Common myeloid progenitor, CD34-positive (primary cell): ENCODE measurements around the gene CELF5.

Source experiments
- CTCF ChIA-PET: fragments of 350-600 bp; sonication (Branson Sonifier 250); formaldehyde crosslinking; loops from one replicate; lab custom pipeline; 2021; ENCODE audit warnings: antibody characterized with exemption; lab: Charles Lee
- POLR2A ChIA-PET: fragments of 350-600 bp; sonication (Branson Sonifier 250); formaldehyde crosslinking; loops from one replicate; lab custom pipeline; 2021; ENCODE audit warnings: antibody characterized with exemption; lab: Charles Lee
- DNase-seq, 3 donors: peaks; one replicate each; pipeline versions ENCODE4 v3.0.0 to v3.0.0-alpha.2; 2013
- H3K27ac ChIP-seq, 2 experiments: 1 replicate in 1 of 2; 2 replicates in 1 of 2; pipeline ENCODE4 v1.7.0; 2013; ENCODE audit warnings: inconsistent platforms in 2 of 2, low read length in 2 of 2, mild to moderate bottlenecking in 2 of 2, low read depth in 1 of 2, moderate library complexity in 1 of 2; ENCODE audit not compliant: severe bottlenecking in 2 of 2, insufficient read depth in 1 of 2, poor library complexity in 1 of 2
- H3K27me3 ChIP-seq, 5 experiments: replicated peaks in 2 of 5; 1 replicate in 3 of 5; 2 replicates in 2 of 5; pipeline versions ENCODE4 v1.6.1 to v1.7.0; 2013; ENCODE audit warnings: low read length in 4 of 5, mild to moderate bottlenecking in 2 of 5, moderate library complexity in 2 of 5, inconsistent platforms in 1 of 5; ENCODE audit not compliant: insufficient read depth in 5 of 5, control insufficient read depth in 4 of 5
- H3K36me3 ChIP-seq, 4 experiments: 1 replicate in 2 of 4; 2 replicates in 2 of 4; pipeline versions ENCODE4 v1.6.1 to v1.7.0; 2013; ENCODE audit warnings: low read length in 3 of 4, control low read depth in 1 of 4, mild to moderate bottlenecking in 1 of 4; ENCODE audit not compliant: control insufficient read depth in 4 of 4, insufficient read depth in 4 of 4
- H3K4me1 ChIP-seq, 4 experiments: 1 replicate in 3 of 4; 2 replicates in 1 of 4; pipeline versions ENCODE4 v1.6.1 to v1.7.1; 2013; ENCODE audit warnings: low read length in 3 of 4, mild to moderate bottlenecking in 3 of 4, control low read depth in 1 of 4, inconsistent platforms in 1 of 4, moderate library complexity in 1 of 4; ENCODE audit not compliant: control insufficient read depth in 4 of 4, insufficient read depth in 4 of 4; ENCODE audit errors: control extremely low read depth in 1 of 4
- H3K4me3 ChIP-seq, 7 experiments: 1 replicate in 4 of 7; 2 replicates in 3 of 7; pipeline versions ENCODE4 v1.5.1 to v1.7.0; 2013; ENCODE audit warnings: mild to moderate bottlenecking in 7 of 7, low read length in 6 of 7, moderate library complexity in 6 of 7, inconsistent platforms in 2 of 7, low read depth in 2 of 7, control low read depth in 1 of 7; ENCODE audit not compliant: insufficient read depth in 4 of 7, control insufficient read depth in 1 of 7; ENCODE audit errors: extremely low read depth in 1 of 7
- H3K9me3 ChIP-seq, 5 experiments: 1 replicate in 4 of 5; 2 replicates in 1 of 5; pipeline versions ENCODE4 v1.6.1 to v1.7.1; 2013; ENCODE audit warnings: low read length in 4 of 5, mild to moderate bottlenecking in 2 of 5, inconsistent platforms in 1 of 5, low read depth in 1 of 5, moderate library complexity in 1 of 5; ENCODE audit not compliant: control insufficient read depth in 4 of 5, insufficient read depth in 2 of 5; ENCODE audit errors: control extremely low read depth in 1 of 5
- WGBS: methylation state at CpG from one replicate; pipeline ENCODE4 v1.1.5; 2013; ENCODE audit not compliant: insufficient coverage; 5-methylcytosine and 5-hydroxymethylcytosine counted together

The CELF5 gene

DNA sequence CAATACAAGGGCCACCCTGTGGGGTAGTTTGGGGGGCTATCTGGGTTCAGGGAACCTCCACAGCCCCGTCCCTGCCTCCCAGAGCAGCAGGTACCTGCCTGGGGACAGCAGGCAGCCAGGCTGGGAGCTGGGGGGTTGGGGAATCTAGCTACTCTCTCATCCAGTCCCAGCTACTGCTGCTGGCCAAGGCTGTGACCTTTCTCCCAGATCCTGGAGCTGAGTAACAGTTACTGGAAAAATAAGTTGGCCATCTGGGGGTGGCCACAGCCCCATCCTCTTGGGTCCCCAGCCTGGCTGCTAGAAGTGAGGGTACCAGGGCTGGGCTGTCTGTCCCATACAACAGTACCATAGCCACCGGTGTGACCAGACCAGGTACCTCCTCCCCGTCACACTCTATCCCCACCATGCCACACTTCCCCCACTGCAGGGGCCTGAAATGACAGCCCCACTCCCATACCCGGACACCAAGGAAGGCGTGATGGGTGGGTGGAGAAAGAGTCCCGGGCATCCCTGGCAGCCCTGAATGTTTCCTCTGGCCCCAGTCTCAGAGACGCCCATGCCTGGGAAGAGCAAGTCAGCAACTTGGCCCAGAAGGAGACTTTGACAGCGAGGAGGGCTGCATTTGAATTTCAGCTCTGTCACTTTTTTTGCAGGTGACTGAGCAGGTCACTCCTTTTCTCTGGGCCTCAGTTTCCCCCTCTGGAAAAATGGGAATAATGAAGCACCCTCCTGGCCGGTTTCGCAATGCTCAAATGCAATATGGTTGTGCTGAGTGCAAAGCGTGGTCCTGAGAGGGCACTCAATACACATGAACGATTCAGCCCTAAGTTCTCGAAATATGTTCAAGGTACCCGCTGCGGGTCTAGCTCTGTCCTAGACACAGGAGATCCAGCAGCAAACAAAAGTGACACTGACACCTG, 111.2 kb downstream of the CELF5 start:
- CTCF ChIA-PET: interaction anchor here (0.9 to 1.4 kb wide), 4 partner anchors 10 to 137 kb away, joined by 3 to 5 read pairs (median 4); no protein-coding TSS in a partner anchor

DNA sequence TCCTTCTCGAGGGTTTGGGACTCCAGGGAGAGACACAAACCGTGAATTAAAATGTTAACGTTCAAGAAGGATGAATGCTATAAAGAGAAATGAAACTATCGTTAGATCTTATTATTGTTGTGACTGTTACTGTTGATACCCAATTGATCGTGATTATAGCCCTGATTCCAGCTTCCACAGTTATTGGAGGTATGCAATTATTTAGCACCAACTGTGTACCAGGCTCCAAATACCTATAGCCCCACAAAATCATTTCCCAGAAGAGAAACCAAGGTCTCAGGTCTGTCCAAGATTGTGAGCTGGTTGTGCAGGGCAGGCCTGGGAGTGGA, 111.9 kb downstream of the CELF5 start:
- DNase-seq: no peak
- H3K4me3 ChIP-seq: no peak overlapping the region
- ChIA-PET CTCF (interaction anchor here (1.0 to 1.4 kb wide), 3 partner anchors 19 to 136 kb away, joined by 3 to 5 read pairs (median 4); no protein-coding TSS in a partner anchor), POLR2A (no interaction called here)
- H3K9me3 ChIP-seq: peaks cover 0 to 2% (median 0%) of the 10 kb centered on the region in 5 experiments
- H3K27me3 ChIP-seq: no peaks in the 10 kb centered on the region
- H3K27ac ChIP-seq: no peak overlapping the region
- no peaks in the 10 kb centered on the region for H3K36me3 ChIP-seq
- H3K4me1 ChIP-seq: peaks cover 0 to 35% (median 19%) of the 10 kb centered on the region in 4 experiments
- WGBS: 91% methylated on average over 3 of the region's 5 CpGs

More for the DNA sequence above, 111.2 kb downstream of the CELF5 start:
- Histone ChIP-seq H3K27ac (no peak overlapping the region), H3K36me3 (no peaks in the 10 kb centered on the region), H3K27me3 (no peaks in the 10 kb centered on the region), H3K9me3 (peaks cover 0 to 2% (median 0%) of the 10 kb centered on the region in 5 experiments), H3K4me1 (peaks cover 0 to 34% (median 18%) of the 10 kb centered on the region in 4 experiments), H3K4me3 (no peak overlapping the region)
- DNase-seq: no peak
- POLR2A ChIA-PET: no interaction called here
- 96% methylated on average over 11 of the region's 15 CpGs for WGBS

DNA sequence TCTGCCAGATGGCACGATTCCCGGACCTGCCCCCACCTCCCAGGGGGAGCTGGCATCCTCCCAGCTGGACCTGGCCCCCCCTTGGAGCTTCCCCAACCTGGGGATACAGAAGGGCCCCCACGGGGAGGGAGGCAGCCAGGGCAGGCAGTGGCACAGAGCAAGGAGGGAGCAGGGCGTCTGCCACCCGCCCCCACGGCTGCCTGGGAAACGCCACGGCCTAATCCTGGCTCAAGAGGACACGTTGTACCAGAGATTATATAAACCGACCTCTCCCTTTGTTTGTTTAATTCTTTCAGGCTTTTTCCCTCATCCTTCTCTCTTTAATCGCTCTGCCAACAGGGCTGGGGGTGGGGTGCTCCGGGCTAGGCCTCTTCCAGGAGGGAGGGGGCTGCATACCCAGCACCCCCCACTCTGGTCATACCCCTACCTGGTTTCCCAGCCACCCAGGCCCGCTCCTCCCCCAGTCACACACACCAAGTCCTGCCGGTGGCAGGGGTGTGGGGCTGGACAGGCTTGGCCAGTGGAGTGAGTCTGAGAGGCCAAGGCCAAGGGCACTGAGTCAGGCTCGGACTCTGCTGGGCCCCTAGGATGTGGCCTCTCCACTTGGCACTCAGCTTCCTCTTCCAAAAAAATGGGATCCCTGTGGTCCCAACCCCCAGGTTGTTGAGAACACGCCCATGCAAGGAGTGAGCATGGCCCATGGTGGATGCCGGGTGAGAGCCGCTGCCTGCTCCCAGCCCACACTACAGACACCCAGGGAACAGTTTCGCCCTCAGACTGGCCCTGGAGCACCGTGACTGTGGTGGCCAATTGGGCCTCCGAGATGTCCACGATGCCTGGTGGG, 112.4 kb downstream of the CELF5 start:
- Histone ChIP-seq H3K9me3 (peaks cover 0 to 2% (median 0%) of the 10 kb centered on the region in 5 experiments), H3K27me3 (no peaks in the 10 kb centered on the region), H3K27ac (no peak overlapping the region), H3K36me3 (no peaks in the 10 kb centered on the region), H3K4me1 (peaks cover 0 to 40% (median 24%) of the 10 kb centered on the region in 4 experiments), H3K4me3 (no peak overlapping the region)
- DNase-seq: no peak
- POLR2A ChIA-PET: no interaction called here
- CTCF ChIA-PET: interaction anchor here (1.0 to 1.1 kb wide), 2 partner anchors 18 to 93 kb away, joined by 3 to 5 read pairs; no protein-coding TSS in a partner anchor
- 56% methylated on average over 11 of the region's 22 CpGs for WGBS

DNA sequence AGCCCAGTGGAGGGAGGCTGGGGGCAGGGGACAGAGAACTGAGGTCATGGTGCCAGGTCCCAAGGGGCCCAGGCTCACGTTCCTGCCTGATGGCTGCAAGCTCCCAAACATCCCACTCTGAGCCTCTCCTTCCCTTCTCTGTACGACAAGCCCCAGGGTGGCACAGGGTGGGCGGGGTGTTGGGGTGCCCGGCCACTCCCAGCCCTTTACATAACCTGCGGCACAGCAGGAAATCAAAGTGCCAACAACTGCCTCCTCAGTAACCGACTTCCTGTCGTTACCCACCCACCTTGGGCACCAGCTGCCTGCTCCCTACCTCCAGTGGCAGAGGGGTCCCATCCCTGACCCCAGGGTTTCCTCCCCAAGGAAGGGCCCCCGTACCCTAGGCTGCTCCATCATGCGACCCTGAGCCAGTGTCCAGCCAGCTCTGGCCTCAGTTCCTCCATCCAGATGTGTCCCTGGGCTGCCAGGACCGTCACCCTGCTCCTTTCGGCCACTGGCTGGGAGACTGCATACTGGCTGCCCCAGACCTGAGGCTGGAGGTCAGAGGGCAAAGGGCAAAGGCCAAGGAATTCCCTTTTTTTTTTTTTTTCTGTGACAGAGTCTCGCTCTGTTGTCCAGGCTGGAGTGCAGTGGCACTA, 114.2 kb downstream of the CELF5 start:
- Histone ChIP-seq H3K36me3 (no peaks in the 10 kb centered on the region), H3K4me3 (peak overlapping the region in 3 of 7 experiments; percentile 19 to 55 (median 47)), H3K27me3 (no peaks in the 10 kb centered on the region), H3K9me3 (no peaks in the 10 kb centered on the region), H3K27ac (peak overlapping the region in 1 of 2 experiments; percentile 43), H3K4me1 (peaks cover 0 to 53% (median 34%) of the 10 kb centered on the region in 4 experiments)
- POLR2A ChIA-PET: interaction anchor here (0.6 kb wide), 1 partner anchor 141 kb away, joined by 3 read pairs; no protein-coding TSS in a partner anchor
- CTCF ChIA-PET: interaction anchor here (1.3 to 1.8 kb wide), 2 partner anchors 91 to 134 kb away, joined by 3 to 5 read pairs; no protein-coding TSS in a partner anchor
- DNase-seq: peak; percentile 50 to 89 (median 74)
- WGBS: 3% methylated on average over 8 of the region's 12 CpGs

DNA sequence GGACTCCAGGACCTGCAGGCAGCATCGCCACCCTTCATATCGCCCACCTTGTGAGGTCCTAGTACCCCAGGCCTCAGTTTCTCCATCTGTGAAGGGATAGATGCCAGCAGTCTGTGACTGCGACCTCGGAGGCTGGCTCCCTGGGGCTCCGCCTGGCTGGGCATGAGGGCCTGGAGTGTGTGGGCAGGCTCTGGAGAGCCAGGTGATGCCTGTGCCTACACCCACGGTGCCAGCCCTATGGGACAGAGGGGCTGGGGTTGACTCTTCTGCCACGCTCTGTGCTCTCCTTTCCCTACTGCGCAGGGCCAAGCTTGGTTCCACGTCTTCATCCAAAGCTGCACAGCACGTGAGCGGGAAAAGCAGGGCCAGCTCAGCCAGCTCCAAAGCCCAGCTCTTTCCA, 115.9 kb downstream of the CELF5 start:
- POLR2A ChIA-PET: no interaction called here
- Histone ChIP-seq H3K4me1 (peaks cover 0 to 56% (median 36%) of the 10 kb centered on the region in 4 experiments), H3K36me3 (no peaks in the 10 kb centered on the region), H3K27me3 (no peaks in the 10 kb centered on the region), H3K4me3 (no peak overlapping the region), H3K27ac (no peak overlapping the region), H3K9me3 (no peaks in the 10 kb centered on the region)
- WGBS: 94% methylated on average over 11 of the region's 11 CpGs
- no peak for DNase-seq
- CTCF ChIA-PET: interaction anchor here (1.2 kb wide), 1 partner anchor 89 kb away, joined by 5 read pairs; no protein-coding TSS in a partner anchor

DNA sequence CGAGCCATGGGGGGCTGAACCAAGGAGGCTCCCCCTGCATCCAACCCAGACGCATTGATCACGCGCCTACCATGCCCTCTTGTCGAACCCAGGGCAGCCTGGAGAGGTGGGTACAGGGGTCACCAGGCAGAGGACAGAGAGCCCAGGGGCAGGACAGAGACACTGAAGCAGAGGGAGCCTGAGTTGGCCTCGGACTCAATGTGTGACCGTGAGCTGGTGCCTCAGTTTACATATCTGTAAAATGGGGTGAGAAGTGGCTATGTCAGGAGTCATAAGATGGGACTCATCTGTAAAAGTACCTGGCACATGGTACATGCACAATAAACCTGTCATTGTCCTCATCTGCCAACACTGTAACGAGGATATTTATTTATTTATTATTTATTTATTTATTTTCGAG, 117.8 kb downstream of the CELF5 start:
- no peaks in the 10 kb centered on the region for H3K27me3 ChIP-seq
- no peaks in the 10 kb centered on the region for H3K9me3 ChIP-seq
- WGBS: 75% methylated on average over 5 of the region's 9 CpGs
- ChIA-PET CTCF (interaction anchor here (1.0 to 3.1 kb wide), 8 partner anchors 9 to 142 kb away, joined by 3 to 22 read pairs (median 5); no protein-coding TSS in a partner anchor), POLR2A (interaction anchor here (0.6 to 0.7 kb wide), 2 partner anchors 78 to 648 kb away, joined by 6 read pairs; no protein-coding TSS in a partner anchor)
- H3K27ac ChIP-seq: no peak overlapping the region
- peak overlapping the region in 1 of 7 experiments; percentile 55 for H3K4me3 ChIP-seq
- peaks cover 0 to 48% (median 32%) of the 10 kb centered on the region in 4 experiments for H3K4me1 ChIP-seq
- H3K36me3 ChIP-seq: no peaks in the 10 kb centered on the region
- no peak for DNase-seq
